HepG2 (cell line): ENCODE measurements around the gene MAP2K3. TPM values are rescaled to one million over a fixed set of nuclear protein-coding genes. Genes with fewer than 3 reads are reported as not detected.

Source experiments
- CHCHD3 ChIP-seq: sonication (generic); formaldehyde crosslinking; IDR thresholded peaks from 2 replicates; pipeline ENCODE4 v1.8.0; 2022; ENCODE audit warnings: mild to moderate bottlenecking, missing genetic modification reagents, moderate library complexity
- HNRNPUL1 ChIP-seq: fragments of 200-400 bp; formaldehyde crosslinking; IDR thresholded peaks from 2 replicates; pipeline ENCODE4 v1.6.1; 2017; ENCODE audit warnings: low read depth, mild to moderate bottlenecking, low read length, moderate library complexity
- LBX2 ChIP-seq: sonication (generic); formaldehyde crosslinking; IDR thresholded peaks from 2 replicates; pipeline ENCODE4 v1.5.0; 2020; ENCODE audit warnings: missing genetic modification reagents, mild to moderate bottlenecking, borderline replicate concordance
- REST ChIP-seq, 2 experiments: IDR thresholded peaks; 2 replicates each; pipeline ENCODE4 v1.6.1; 2011 to 2012; ENCODE audit warnings: low read length in 2 of 2, borderline replicate concordance in 1 of 2, low read depth in 1 of 2, mild to moderate bottlenecking in 1 of 2, moderate library complexity in 1 of 2
- SMAD1 ChIP-seq: sonication (generic); formaldehyde crosslinking; IDR thresholded peaks from 2 replicates; pipeline ENCODE4 v1.4.0; 2020; ENCODE audit warnings: missing genetic modification reagents, low read depth, mild to moderate bottlenecking, borderline replicate concordance
- SRSF1 ChIP-seq: fragments of 200-400 bp; formaldehyde crosslinking; optimal IDR thresholded peaks from 2 replicates; pipeline ENCODE3; 2017; ENCODE audit warnings: mild to moderate bottlenecking, low read depth, low read length, moderate library complexity
- TCF12 ChIP-seq, 2 experiments: fragments of 450-650 bp in 1 of 2; sonication (generic) in 1 of 2; formaldehyde crosslinking in 1 of 2; IDR thresholded peaks; 2 replicates each; pipeline versions ENCODE4 v1.6.1 to v1.8.0; 2017 to 2022; ENCODE audit warnings: antibody characterized with exemption in 1 of 2, mild to moderate bottlenecking in 1 of 2, missing genetic modification reagents in 1 of 2, moderate library complexity in 1 of 2
- ZHX1 ChIP-seq: sonication (generic); formaldehyde crosslinking; IDR thresholded peaks from 2 replicates; pipeline ENCODE4 v1.8.1; 2022; ENCODE audit warnings: low read depth, mild to moderate bottlenecking, missing genetic modification reagents
- ZNF512 ChIP-seq: sonication (generic); formaldehyde crosslinking; IDR thresholded peaks from 2 replicates; pipeline ENCODE4 v1.4.0; 2020; ENCODE audit warnings: mild to moderate bottlenecking, missing genetic modification reagents
- ZNF75D ChIP-seq: sonication (generic); formaldehyde crosslinking; IDR thresholded peaks from 2 replicates; pipeline ENCODE4 v1.8.1; 2023; ENCODE audit warnings: missing genetic modification reagents, mild to moderate bottlenecking, borderline replicate concordance
- ZNF792 ChIP-seq: IDR thresholded peaks from 2 replicates; pipeline ENCODE4 v1.6.1; 2016
- ZSCAN9 ChIP-seq: IDR thresholded peaks from 2 replicates; pipeline ENCODE4 v1.6.1; 2016; ENCODE audit warnings: borderline replicate concordance
- polyA plus RNA-seq, 8 experiments: library from polyadenylated mRNA; depleted of rRNA in 3 of 8; stranded (reverse) in 7 of 8; unstranded in 1 of 8; fragments of >200 nt; fragmentation: Illumina TruSeq in 4 of 8; extraction: Trizol in 4 of 8; gene quantifications; 2 replicates each; pipeline versions ENCODE4 v1.2.1 to v1.2.3, GENCODE V29; 2011 to 2016; ENCODE audit warnings: low read depth in 4 of 8, missing spikeins in 1 of 8, mixed read lengths in 1 of 8; ENCODE audit not compliant: insufficient read depth in 1 of 8
- total RNA-seq, 5 experiments: library from RNA; depleted of rRNA; stranded (reverse); fragments of >200 nt; fragmentation: Illumina TruSeq; extraction: Trizol; gene quantifications; 2 replicates each; pipeline ENCODE4 v1.2.3, GENCODE V29; 2016; ENCODE audit warnings: low read depth in 1 of 5

MAP2K3 gene
- total and polyA plus RNA-seq, 2 of the 13 experiments (the other 11 are each of a cell fraction or from before 2014, with no cell fraction given): 20.5 to 27.4 TPM

- TF ChIP-seq ZHX1 (CRISPR knock-in tag) (peak; percentile 55; the same call in 1 of the 2 replicates), LBX2 (CRISPR knock-in tag) (peak; percentile 51; the same call in 1 of the 2 replicates), ZNF75D (CRISPR knock-in tag) (no peak), SRSF1 (no peak), CHCHD3 (no peak), ZNF512 (CRISPR knock-in tag) (no peak), REST (IDR thresholded peaks at IDR 0.05; ENCODE audit: borderline replicate concordance in 1 of 2, low read depth in 1 of 2, low read length in 2 of 2) (no peak), SMAD1 (CRISPR knock-in tag) (peak; percentile 92; the same call in 1 of the 2 replicates), ZSCAN9 (CRISPR knock-in tag) (0 out of 2 replicates have a peak, but pooled peaks have one; percentile 61), ZNF792 (0 out of 2 replicates have a peak, but pooled peaks have one; percentile 24), TCF12 (IDR thresholded peaks at IDR 0.05) (no peak), TCF12 (CRISPR knock-in tag; IDR thresholded peaks at IDR 0.05) (0 out of 2 replicates have a peak, but pooled peaks have one; percentile 23), HNRNPUL1 (no peak)
Measured at GRCh38 chr17:21275579-21276263, 8.8 kb upstream of the MAP2K3 start (continued).
